Nephron progenitor cell (in vitro differentiated cells): Measurements from ENCODE around the gene GDPD5.
A peak's percentile ranks its signal among the peaks of the same experiment; 100 is the strongest.
"Not testable (repeated sequence)": the region's sequence is repeated elsewhere in the genome, so short reads cannot be mapped to it uniquely, and the experiment has no call there.

ENCODE experiments used
- DNase-seq: peaks from one replicate; pipeline ENCODE4 v3.0.0; 2021
- H3K27ac Mint-ChIP-seq: 2 replicates; pipeline ENCODE4 v1.8.0; 2021; ENCODE audit warnings: mild to moderate bottlenecking, moderate library complexity, mixed read lengths
- H3K27me3 Mint-ChIP-seq: 2 replicates; pipeline ENCODE4 v1.8.0; 2021; ENCODE audit warnings: mild to moderate bottlenecking, low read depth, mixed read lengths; ENCODE audit not compliant: poor library complexity
- H3K36me3 Mint-ChIP-seq: 2 replicates; pipeline ENCODE4 v1.8.0; 2021; ENCODE audit warnings: low read depth, mixed read lengths
- H3K4me1 Mint-ChIP-seq: 2 replicates; pipeline ENCODE4 v1.8.0; 2021; ENCODE audit warnings: mixed read lengths
- H3K4me3 Mint-ChIP-seq: 2 replicates; pipeline ENCODE4 v1.8.0; 2021; ENCODE audit warnings: mild to moderate bottlenecking, moderate library complexity, mixed read lengths
- H3K9me3 Mint-ChIP-seq: 2 replicates; pipeline ENCODE4 v1.8.0; 2021; ENCODE audit warnings: mild to moderate bottlenecking, moderate library complexity, mixed read lengths
- TF ChIP-seq, protein P1 (sequence below): fragments of 200-600 bp; sonication (generic); IDR thresholded peaks from 2 replicates; pipeline ENCODE4 v1.5.0; 2021; ENCODE audit warnings: antibody characterized with exemption

Gene GDPD5

DNA sequence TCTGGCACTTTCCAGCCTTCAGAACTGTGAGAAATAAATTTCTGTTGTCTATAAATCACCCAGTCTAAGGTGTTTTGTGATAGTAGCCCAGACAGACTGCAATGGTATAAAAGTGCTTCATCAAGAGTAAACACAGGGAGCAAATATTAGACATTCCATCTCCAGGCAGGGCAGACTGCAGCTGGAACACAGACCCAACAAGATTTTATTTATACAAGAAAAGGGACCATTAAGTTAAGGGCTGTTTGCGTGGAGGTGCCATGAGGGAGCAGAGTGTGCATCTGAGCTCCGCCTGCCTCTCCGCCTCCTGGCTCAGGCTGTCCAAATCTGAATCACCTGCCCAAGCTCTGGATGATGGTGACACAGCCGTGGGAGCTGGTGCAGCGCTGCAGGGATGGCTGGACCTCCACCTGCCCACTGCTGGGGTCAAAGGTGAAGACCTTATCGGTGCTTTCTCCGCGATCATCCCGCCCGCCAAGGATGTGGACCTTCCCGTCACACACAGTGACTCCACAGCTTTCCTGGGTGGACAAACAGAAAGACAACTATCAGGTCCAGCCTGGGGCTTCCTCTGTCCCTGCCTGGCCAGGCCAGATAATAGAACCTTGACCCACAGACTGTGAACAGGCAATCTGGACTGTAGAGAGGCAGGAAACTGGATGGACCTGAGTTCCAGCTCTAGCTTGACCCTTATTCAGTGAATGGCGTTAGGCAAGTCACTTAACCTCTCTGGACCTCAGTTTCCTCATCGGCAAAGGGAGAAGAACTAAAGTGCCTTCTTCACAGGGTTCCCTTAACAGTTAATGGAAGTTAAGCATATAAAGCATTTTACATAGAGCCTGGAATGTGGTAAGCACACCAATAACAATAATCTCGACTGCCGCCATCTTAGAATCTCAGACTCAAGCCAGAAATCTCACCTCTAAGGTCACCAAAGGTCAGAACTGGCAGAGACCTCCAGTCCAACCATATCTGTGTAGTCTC, 103.2 kb downstream of the GDPD5 start:
- Mint-ChIP-seq H3K9me3 (no peaks in the 10 kb centered on the region), H3K36me3 (peaks cover 35% of the 10 kb centered on the region), H3K4me3 (no peak overlapping the region), H3K4me1 (peaks cover 16% of the 10 kb centered on the region), H3K27ac (no peak overlapping the region), H3K27me3 (peaks cover 23% of the 10 kb centered on the region)
- TF ChIP-seq, protein P1, sequence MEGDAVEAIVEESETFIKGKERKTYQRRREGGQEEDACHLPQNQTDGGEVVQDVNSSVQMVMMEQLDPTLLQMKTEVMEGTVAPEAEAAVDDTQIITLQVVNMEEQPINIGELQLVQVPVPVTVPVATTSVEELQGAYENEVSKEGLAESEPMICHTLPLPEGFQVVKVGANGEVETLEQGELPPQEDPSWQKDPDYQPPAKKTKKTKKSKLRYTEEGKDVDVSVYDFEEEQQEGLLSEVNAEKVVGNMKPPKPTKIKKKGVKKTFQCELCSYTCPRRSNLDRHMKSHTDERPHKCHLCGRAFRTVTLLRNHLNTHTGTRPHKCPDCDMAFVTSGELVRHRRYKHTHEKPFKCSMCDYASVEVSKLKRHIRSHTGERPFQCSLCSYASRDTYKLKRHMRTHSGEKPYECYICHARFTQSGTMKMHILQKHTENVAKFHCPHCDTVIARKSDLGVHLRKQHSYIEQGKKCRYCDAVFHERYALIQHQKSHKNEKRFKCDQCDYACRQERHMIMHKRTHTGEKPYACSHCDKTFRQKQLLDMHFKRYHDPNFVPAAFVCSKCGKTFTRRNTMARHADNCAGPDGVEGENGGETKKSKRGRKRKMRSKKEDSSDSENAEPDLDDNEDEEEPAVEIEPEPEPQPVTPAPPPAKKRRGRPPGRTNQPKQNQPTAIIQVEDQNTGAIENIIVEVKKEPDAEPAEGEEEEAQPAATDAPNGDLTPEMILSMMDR = no peak
- DNase-seq = no peak

DNA sequence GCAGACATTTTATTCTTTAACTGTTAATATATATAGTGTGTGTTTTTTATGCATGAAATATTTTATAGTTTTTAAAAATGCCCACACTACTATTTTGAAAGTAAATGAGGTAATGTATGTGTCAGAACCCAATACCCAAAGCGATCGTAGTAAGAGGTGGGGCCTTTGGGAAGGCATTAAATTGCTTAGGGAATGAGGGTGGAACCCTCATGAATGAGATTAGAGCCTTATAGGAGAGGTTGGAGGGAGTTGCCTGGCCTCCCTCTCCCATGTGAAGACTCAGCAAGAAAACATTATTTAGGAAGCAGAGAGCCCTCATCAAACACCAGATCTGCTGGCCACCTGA, 103.9 kb downstream of the GDPD5 start:
- H3K4me3 Mint-ChIP-seq = no peak overlapping the region

DNA sequence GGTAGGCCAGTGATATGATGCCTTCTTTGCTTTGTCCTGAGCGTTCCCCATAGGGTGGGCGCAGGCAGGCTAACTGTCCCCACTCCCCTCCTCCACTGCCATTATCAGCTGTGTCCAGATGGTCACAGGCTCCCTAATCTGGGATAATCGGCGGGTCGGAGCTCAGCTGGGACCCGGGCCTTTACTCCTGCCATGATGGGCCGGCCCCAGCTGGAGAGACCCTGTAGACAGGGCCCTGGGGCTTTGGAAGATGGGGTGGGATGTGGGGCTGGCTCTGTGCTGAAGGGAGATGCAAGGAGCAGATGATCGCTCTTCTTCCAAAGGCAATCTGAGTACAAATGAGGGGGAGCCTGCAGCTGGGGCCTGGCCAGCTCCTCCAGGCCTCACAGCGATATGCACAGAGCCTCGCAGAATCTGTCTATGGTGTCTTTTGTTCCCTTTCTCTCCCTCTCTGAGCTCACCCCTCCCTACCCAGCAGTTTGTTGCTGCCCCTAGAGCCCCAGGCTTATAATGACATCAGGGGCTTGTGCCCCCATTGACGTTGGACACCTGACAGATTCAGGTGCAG, 104.6 kb downstream of the GDPD5 start:
- DNase-seq = no peak
- H3K36me3 Mint-ChIP-seq = peaks cover 42% of the 10 kb centered on the region
- H3K9me3 Mint-ChIP-seq = no peaks in the 10 kb centered on the region
- TF ChIP-seq, protein P1 = no peak
- H3K4me1 Mint-ChIP-seq = peaks cover 16% of the 10 kb centered on the region
- no peak overlapping the region for H3K4me3 Mint-ChIP-seq
- H3K27ac Mint-ChIP-seq = no peak overlapping the region
- peaks cover 9% of the 10 kb centered on the region for H3K27me3 Mint-ChIP-seq

More for the DNA sequence above, 103.9 kb downstream of the GDPD5 start:
- Mint-ChIP-seq H3K9me3 (no peaks in the 10 kb centered on the region), H3K27me3 (peaks cover 16% of the 10 kb centered on the region), H3K36me3 (peaks cover 38% of the 10 kb centered on the region), H3K27ac (no peak overlapping the region), H3K4me1 (peaks cover 16% of the 10 kb centered on the region)
- no peak for DNase-seq
- TF ChIP-seq, protein P1 = no peak

DNA sequence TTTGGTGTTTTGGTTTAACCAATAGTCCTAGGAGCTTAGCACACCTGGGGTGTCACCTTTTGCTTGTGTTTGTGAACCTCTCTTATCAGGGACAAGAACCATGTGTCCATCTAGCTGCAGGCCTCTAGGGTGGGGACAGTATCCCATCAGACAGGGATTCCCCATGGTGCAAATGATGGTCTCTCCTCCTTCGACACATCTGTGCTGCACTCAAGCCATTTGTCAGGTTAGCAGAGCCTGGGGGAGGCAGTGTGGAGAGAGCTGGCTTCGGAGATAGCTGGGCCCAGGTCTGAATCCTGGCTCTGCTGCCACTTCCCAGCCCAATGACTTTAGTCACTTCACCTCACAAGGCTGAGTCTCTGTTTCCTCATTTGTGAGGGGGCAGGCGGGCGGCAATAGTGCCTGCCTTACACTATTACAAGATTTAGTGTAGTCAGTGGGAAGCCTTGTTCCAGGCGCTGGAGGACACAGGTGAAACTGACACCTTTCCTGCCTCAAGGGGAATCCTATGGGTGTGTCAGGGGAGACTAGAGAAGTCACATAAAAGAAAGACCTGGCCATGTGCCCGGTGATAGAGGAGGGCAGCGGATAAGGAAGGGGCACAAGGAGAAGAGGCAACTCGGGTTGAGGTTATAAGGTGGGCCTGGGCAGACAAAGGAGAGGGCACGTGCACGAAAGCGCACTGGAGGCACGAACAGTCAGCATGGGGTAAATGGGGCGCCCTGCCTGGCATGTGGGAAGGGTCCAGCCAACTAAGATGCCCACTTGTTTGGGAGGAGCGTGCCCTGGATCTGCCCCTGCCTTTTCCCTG, 105.3 kb downstream of the GDPD5 start:
- no peaks in the 10 kb centered on the region for H3K9me3 Mint-ChIP-seq
- peaks cover 6% of the 10 kb centered on the region for H3K27me3 Mint-ChIP-seq
- TF ChIP-seq, protein P1 = no peak
- DNase-seq = no peak
- no peak overlapping the region for H3K4me3 Mint-ChIP-seq
- peak overlapping the region; percentile 24 for H3K27ac Mint-ChIP-seq
- H3K36me3 Mint-ChIP-seq = peaks cover 42% of the 10 kb centered on the region
- peaks cover 16% of the 10 kb centered on the region for H3K4me1 Mint-ChIP-seq

DNA sequence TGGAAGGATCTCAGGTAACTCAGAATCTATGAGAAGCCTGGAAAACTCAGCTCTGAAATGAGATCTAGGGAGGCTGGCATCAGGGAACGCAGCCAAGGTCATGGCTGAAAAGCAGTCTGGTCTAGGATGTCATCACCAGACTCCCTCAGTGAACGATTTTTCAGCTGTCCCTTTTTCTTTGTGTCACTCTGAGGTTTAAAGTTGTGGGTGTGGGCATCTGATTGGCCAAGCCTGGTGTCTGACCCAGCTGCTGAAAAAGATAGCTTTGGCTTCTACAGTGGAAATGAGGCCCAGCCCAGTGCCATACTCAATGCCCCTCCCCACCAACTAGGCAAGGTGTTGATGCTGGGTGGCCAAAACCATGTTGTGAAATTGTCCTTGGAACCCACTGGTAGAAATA, 111.9 kb downstream of the GDPD5 start:
- Mint-ChIP-seq H3K9me3 (peaks cover 4% of the 10 kb centered on the region), H3K27ac (peak overlapping the region; percentile 45), H3K4me1 (peaks cover 5% of the 10 kb centered on the region), H3K4me3 (no peak overlapping the region), H3K36me3 (peaks cover 51% of the 10 kb centered on the region), H3K27me3 (no peaks in the 10 kb centered on the region)
- DNase-seq = no peak
- TF ChIP-seq, protein P1 = no peak

DNA sequence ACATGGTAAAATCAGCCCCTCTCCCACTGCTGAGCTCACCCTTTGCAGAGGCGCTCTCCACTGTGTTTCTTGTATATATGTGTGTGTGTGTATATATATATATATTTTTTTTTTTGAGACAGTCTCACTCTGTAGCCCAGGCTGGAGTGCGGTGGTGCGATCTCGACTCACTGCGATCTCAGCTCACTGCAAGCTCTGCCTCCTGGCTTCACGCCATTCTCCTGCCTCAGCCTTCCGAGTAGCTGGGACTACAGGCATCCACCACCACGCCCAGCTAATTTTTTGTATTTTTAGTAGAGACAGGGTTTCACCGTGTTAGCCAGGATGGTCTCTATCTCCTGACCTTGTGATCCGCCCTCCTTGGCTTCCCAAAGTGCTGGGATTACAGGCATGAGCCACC, 112.6 kb downstream of the GDPD5 start:
- peaks cover 59% of the 10 kb centered on the region for H3K36me3 Mint-ChIP-seq
- not testable (repeated sequence) for H3K27ac Mint-ChIP-seq, H3K9me3 Mint-ChIP-seq, DNase-seq, H3K4me3 Mint-ChIP-seq, H3K4me1 Mint-ChIP-seq, H3K27me3 Mint-ChIP-seq

DNA sequence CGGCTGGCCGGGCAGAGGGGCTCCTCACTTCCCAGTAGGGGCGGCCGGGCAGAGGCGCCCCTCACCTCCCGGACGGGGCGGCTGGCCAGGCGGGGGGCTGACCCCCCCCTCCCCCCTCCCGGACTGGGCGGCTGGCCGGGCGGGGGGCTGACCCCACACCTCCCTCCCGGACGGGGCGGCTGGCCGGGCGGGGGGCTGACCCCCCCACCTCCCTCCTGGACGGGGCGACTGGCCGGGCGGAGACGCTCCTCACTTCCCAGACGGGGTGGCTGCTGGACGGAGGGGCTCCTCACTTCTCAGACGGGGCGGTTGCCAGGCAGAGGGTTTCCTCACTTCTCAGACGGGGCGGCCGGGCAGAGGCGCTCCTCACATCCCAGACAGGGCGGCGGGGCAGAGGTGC, 115.8 kb downstream of the GDPD5 start:
- H3K4me3 Mint-ChIP-seq, H3K27ac Mint-ChIP-seq, H3K4me1 Mint-ChIP-seq, DNase-seq, H3K27me3 Mint-ChIP-seq: not testable (repeated sequence)
- peaks cover 79% of the 10 kb centered on the region for H3K36me3 Mint-ChIP-seq
- H3K9me3 Mint-ChIP-seq = peaks cover 11% of the 10 kb centered on the region
